ENCODE results near the gene TTBK1. TPM values are rescaled to one million over a fixed set of nuclear protein-coding genes. Genes with fewer than 3 reads are reported as not detected.

The TTBK1 gene
- total and polyA plus RNA-seq, 10 donors, result 0.05 to 0.32 (median 0.09) TPM; not detected in 1

DNA sequence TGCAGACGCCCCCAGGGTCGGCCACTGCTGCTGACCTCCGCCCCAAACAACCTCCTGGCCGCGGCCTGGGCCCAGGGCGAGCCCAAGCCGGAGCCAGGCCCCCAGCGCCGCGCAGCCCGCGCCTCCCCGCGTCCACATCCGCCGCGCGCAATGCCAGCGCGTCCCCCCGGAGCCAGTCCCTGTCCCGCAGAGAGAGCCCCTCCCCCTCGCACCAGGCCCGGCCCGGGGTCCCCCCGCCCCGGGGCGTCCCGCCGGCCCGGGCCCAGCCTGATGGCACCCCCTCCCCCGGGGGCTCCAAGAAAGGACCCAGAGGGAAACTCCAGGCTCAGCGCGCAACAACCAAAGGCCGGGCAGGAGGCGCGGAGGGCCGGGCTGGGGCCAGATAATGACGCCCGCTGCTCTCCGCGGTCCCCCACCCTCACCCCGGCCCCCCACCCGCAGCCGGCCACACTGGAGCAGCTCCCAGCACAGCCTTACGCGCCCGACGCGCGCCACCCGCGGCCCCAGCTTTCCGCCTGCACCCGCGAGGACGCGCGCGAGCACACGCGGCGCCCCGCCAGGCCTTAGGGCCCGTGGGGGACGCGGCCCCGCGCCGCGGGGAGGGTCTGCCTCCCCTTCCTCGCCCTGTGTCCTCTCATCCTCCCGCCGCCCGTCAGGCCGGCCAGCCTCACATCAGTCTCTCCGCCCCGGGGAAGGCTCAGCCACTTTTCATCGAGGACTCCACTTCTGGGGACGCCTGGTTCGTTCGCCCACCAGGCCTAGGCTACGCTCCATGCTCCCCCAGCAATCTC, 41.9 kb downstream of the TTBK1 start:
- Histone ChIP-seq H3K4me3 (peak overlapping the region in 5 of 8 donors; percentile 11 to 45 (median 25)), H3K36me3 (no peaks in the 10 kb centered on the region), H3K27ac (no peak overlapping the region), H3K27me3 (replicated peaks in 1 of 7) (peaks cover 0 to 61% (median 29%) of the 10 kb centered on the region in 7 donors), H3K9me3 (no peaks in the 10 kb centered on the region), H3K4me1 (peaks cover 0 to 16% (median 5%) of the 10 kb centered on the region in 6 donors)
- no peak for TF ChIP-seq POLR2AphosphoS5 (IDR thresholded peaks at IDR 0.05)
- WGBS, 5 donors, result 6 to 16% (median 8%) methylated on average over 41 to 83 of the region's 83 CpGs
- intact Hi-C loops (cut with DNase I; ENCODE audit: low total_unique reads), result no loop called here
- no peak for DNase-seq

DNA sequence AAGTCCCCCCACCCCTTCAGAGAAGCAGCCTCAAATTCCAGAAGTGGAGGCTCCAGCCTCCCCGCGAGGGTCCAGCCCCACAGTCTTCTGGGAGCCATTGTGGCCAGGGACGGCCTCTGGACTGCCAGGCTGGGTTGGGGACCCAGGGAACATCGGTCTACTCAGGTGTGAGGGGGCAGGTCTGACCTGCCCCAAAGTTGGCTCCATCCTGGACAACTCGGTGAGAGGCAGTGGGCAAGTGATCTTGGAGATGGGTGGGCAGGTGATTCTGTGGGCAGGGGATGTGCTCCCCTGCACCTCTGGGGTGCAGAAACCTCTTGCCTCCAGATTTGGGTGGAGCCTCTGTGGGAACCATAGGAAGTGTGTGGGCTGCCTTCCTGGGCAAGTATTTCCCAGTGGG, 42.6 kb downstream of the TTBK1 start:
- 77 to 90% (median 79%) methylated on average over 4 to 5 of the region's 5 CpGs for WGBS, 5 donors
- Histone ChIP-seq H3K36me3 (no peaks in the 10 kb centered on the region), H3K9me3 (no peaks in the 10 kb centered on the region), H3K4me3 (no peak overlapping the region), H3K27ac (no peak overlapping the region), H3K27me3 (replicated peaks in 1 of 7) (peaks cover 0 to 55% (median 29%) of the 10 kb centered on the region in 7 donors), H3K4me1 (peaks cover 0 to 16% (median 5%) of the 10 kb centered on the region in 6 donors)
- TF ChIP-seq POLR2AphosphoS5 (IDR thresholded peaks at IDR 0.05), result no peak
- TF ChIP-seq CTCF (IDR thresholded peaks at IDR 0.05 in 8 of 11, conservative IDR thresholded peaks at IDR 0.05 in 3 of 11), result no peak
- TF ChIP-seq POLR2A (IDR thresholded peaks at IDR 0.05), result no peak
- no peak for DNase-seq
- intact Hi-C loops (cut with DNase I; ENCODE audit: low total_unique reads), result no loop called here

GRCh38 chr6:43286456-43286979, 43.2 kb downstream of the TTBK1 start:
- no peaks in the 10 kb centered on the region for H3K36me3 ChIP-seq
- 84 to 92% (median 87%) methylated on average over 3 to 6 of the region's 6 CpGs for WGBS, 5 donors
- intact Hi-C loops (cut with DNase I; ENCODE audit: low total_unique reads), result no loop called here
- no peak overlapping the region for H3K27ac ChIP-seq
- peaks cover 0 to 53% (median 29%) of the 10 kb centered on the region in 7 donors for H3K27me3 ChIP-seq (replicated peaks in 1 of 7)
- TF ChIP-seq POLR2A (IDR thresholded peaks at IDR 0.05) (no peak), POLR2AphosphoS5 (IDR thresholded peaks at IDR 0.05) (no peak), CTCF (IDR thresholded peaks at IDR 0.05 in 8 of 11, conservative IDR thresholded peaks at IDR 0.05 in 3 of 11) (no peak)
- no peak overlapping the region for H3K4me3 ChIP-seq
- DNase-seq, result no peak
- peaks cover 0 to 16% (median 5%) of the 10 kb centered on the region in 6 donors for H3K4me1 ChIP-seq
- H3K9me3 ChIP-seq, result no peaks in the 10 kb centered on the region

- 62 to 80% (median 68%) methylated on average over 6 to 10 of the region's 10 CpGs for WGBS, 5 donors
- H3K27ac ChIP-seq, result no peak overlapping the region
- TF ChIP-seq CTCF (IDR thresholded peaks at IDR 0.05 in 8 of 11, conservative IDR thresholded peaks at IDR 0.05 in 3 of 11) (peak in 2 of 11 experiments; percentile 8 to 24), POLR2AphosphoS5 (IDR thresholded peaks at IDR 0.05) (no peak), POLR2A (IDR thresholded peaks at IDR 0.05) (no peak)
- H3K4me1 ChIP-seq, result peaks cover 0 to 16% (median 5%) of the 10 kb centered on the region in 6 donors
- intact Hi-C loops (cut with DNase I; ENCODE audit: low total_unique reads), result no loop called here
- peak; percentile 23 for DNase-seq
- no peaks in the 10 kb centered on the region for H3K9me3 ChIP-seq
- peaks cover 0 to 48% (median 29%) of the 10 kb centered on the region in 7 donors for H3K27me3 ChIP-seq (replicated peaks in 1 of 7)
- no peaks in the 10 kb centered on the region for H3K36me3 ChIP-seq
- no peak overlapping the region for H3K4me3 ChIP-seq
These were observed 43.9 kb downstream of the TTBK1 start for GRCh38 chr6:43286980-43287716.
